GM23338 (cell line): ENCODE results near the gene MYH6. TPM values are rescaled to one million over a fixed set of nuclear protein-coding genes. Genes with fewer than 3 reads are reported as not detected.

Experiments
- ATAC-seq: fragments of 200-7000 bp; cut with Tn5 transposase; 3 replicates; pipeline ENCODE4 v1.9.1; 2020
- DNase-seq: peaks from one replicate; pipeline ENCODE4 v3.0.0-alpha.2; 2015; ENCODE audit warnings: low spot score
- H2AFZ ChIP-seq: fragments of 200-600 bp; sonication (generic); 2 replicates; pipeline ENCODE4 v1.8.0; 2016; ENCODE audit warnings: antibody characterized with exemption, mild to moderate bottlenecking, moderate library complexity
- H3F3A ChIP-seq: fragments of 200-600 bp; sonication (generic); replicated peaks from 2 replicates; pipeline ENCODE4 v1.8.0; 2017; ENCODE audit warnings: antibody characterized with exemption, mixed run types, low read depth
- H3K27ac ChIP-seq: fragments of 200-600 bp; sonication (generic); 2 replicates; pipeline ENCODE4 v1.6.1; 2016; ENCODE audit warnings: low read depth
- H3K27me3 ChIP-seq: fragments of 200-600 bp; sonication (generic); 2 replicates; pipeline ENCODE4 v1.8.0; 2016; ENCODE audit warnings: mild to moderate bottlenecking, mixed run types, moderate library complexity; ENCODE audit not compliant: insufficient read depth
- H3K36me3 ChIP-seq: fragments of 200-600 bp; sonication (generic); 2 replicates; pipeline ENCODE4 v1.8.0; 2016; ENCODE audit warnings: mild to moderate bottlenecking; ENCODE audit not compliant: insufficient read depth
- H3K4me1 ChIP-seq: fragments of 200-600 bp; sonication (generic); 2 replicates; pipeline ENCODE4 v1.8.0; 2016; ENCODE audit warnings: mild to moderate bottlenecking, moderate library complexity; ENCODE audit not compliant: insufficient read depth
- H3K4me2 ChIP-seq: fragments of 200-600 bp; sonication (generic); 2 replicates; pipeline ENCODE4 v1.7.1; 2017; ENCODE audit warnings: mixed run types
- H3K4me3 ChIP-seq: fragments of 200-600 bp; sonication (generic); 2 replicates; pipeline ENCODE4 v1.6.1; 2016; ENCODE audit warnings: mixed run types
- H3K79me2 ChIP-seq: fragments of 200-600 bp; sonication (generic); replicated peaks from 2 replicates; pipeline ENCODE4 v1.8.0; 2017; ENCODE audit warnings: mild to moderate bottlenecking; ENCODE audit not compliant: insufficient read depth
- H3K9me2 ChIP-seq: fragments of 200-600 bp; sonication (generic); 2 replicates; pipeline ENCODE4 v1.8.0; 2017; ENCODE audit not compliant: insufficient read depth
- H4K20me1 ChIP-seq: fragments of 200-600 bp; sonication (generic); replicated peaks from 2 replicates; pipeline ENCODE4 v1.8.0; 2017; ENCODE audit warnings: mild to moderate bottlenecking; ENCODE audit not compliant: insufficient read depth
- H3K27ac Mint-ChIP-seq: 2 replicates; pipeline ENCODE4 v1.8.0; 2020; ENCODE audit warnings: inconsistent platforms, mild to moderate bottlenecking, moderate library complexity, mixed read lengths
- H3K27me3 Mint-ChIP-seq: 3 replicates; pipeline ENCODE4 v1.8.0; 2022; ENCODE audit warnings: low read depth, mild to moderate bottlenecking, moderate library complexity, mixed read lengths, inconsistent platforms; ENCODE audit not compliant: insufficient read depth, poor library complexity
- H3K36me3 Mint-ChIP-seq: 3 replicates; pipeline ENCODE4 v1.8.0; 2021; ENCODE audit warnings: low read depth, mild to moderate bottlenecking, inconsistent platforms, moderate library complexity, mixed read lengths
- H3K4me1 Mint-ChIP-seq: 3 replicates; pipeline ENCODE4 v1.8.0; 2020; ENCODE audit warnings: mild to moderate bottlenecking, inconsistent platforms, mixed read lengths
- H3K4me3 Mint-ChIP-seq: 3 replicates; pipeline ENCODE4 v1.8.0; 2021; ENCODE audit warnings: moderate library complexity, mild to moderate bottlenecking, inconsistent platforms, mixed read lengths
- H3K9me3 Mint-ChIP-seq: 3 replicates; pipeline ENCODE4 v1.8.0; 2020; ENCODE audit warnings: moderate library complexity, mild to moderate bottlenecking, inconsistent platforms, mixed read lengths
- CREB1 ChIP-seq: fragments of 250-450 bp; sonication (Bioruptor Pico); IDR thresholded peaks from 2 replicates; pipeline ENCODE4 v1.5.0; 2020; ENCODE audit warnings: low read depth, mild to moderate bottlenecking, moderate library complexity
- CTCF ChIP-seq, 2 experiments: fragments of 200-600 bp in 1 of 2; sonication (generic) in 1 of 2; conservative IDR thresholded peaks; 2 replicates each; pipeline versions ENCODE4 v1.5.1 to v1.6.1; 2016 to 2017; ENCODE audit warnings: antibody characterized with exemption in 2 of 2, low read depth in 2 of 2, mild to moderate bottlenecking in 2 of 2, moderate library complexity in 1 of 2
- ETS1 ChIP-seq: IDR thresholded peaks from 2 replicates; pipeline ENCODE4 v1.6.1; 2016; ENCODE audit warnings: antibody characterized with exemption
- EZH2 ChIP-seq: fragments of 200-600 bp; sonication (generic); IDR thresholded peaks from one replicate; pipeline ENCODE4 v1.8.0; 2017; ENCODE audit warnings: antibody characterized with exemption, mild to moderate bottlenecking, low read depth; ENCODE audit not compliant: unreplicated experiment
- EZH2phosphoT487 ChIP-seq: fragments of 200-600 bp; sonication (generic); IDR thresholded peaks from one replicate; pipeline ENCODE4 v1.8.1; 2018; ENCODE audit warnings: antibody characterized with exemption; ENCODE audit not compliant: unreplicated experiment
- JUNB ChIP-seq: IDR thresholded peaks from one replicate; pipeline ENCODE4 v1.6.1; 2016; ENCODE audit warnings: antibody characterized with exemption; ENCODE audit not compliant: unreplicated experiment
- POLR2AphosphoS5 ChIP-seq: IDR thresholded peaks from 2 replicates; pipeline ENCODE4 v1.6.1; 2016; ENCODE audit warnings: antibody characterized with exemption, low read depth
- REST ChIP-seq: IDR thresholded peaks from one replicate; pipeline ENCODE4 v1.6.1; 2018; ENCODE audit warnings: antibody characterized with exemption; ENCODE audit not compliant: unreplicated experiment
- ZNF114 ChIP-seq: fragments of 250-450 bp; sonication (Bioruptor Pico); IDR thresholded peaks from 2 replicates; pipeline ENCODE4 v1.5.0; 2020; ENCODE audit warnings: mild to moderate bottlenecking, moderate library complexity
- ZNF331 ChIP-seq: fragments of 250-450 bp; sonication (Bioruptor Pico); IDR thresholded peaks from 2 replicates; pipeline ENCODE4 v1.5.0; 2020; ENCODE audit warnings: low read depth, mild to moderate bottlenecking, moderate library complexity
- polyA plus RNA-seq: library from polyadenylated mRNA; unstranded; fragments of >200 nt; fragmentation: Nextera tagmentation; extraction: Ambion mirVana; gene quantifications from 2 replicates; pipeline ENCODE4 v1.2.1, GENCODE V29; 2016
- total RNA-seq: library from RNA; depleted of rRNA; stranded (reverse); fragments of >200 nt; shearing (Covaris generic); gene quantifications from 2 replicates; pipeline ENCODE4 v1.2.3, GENCODE V29; 2014

The MYH6 gene
- total and polyA plus RNA-seq, 2 experiments from 2014 or later, result 0.03 to 0.10 TPM

- no peak for TF ChIP-seq ETS1
- no peak for TF ChIP-seq REST
- TF ChIP-seq JUNB, result no peak
- no peak for TF ChIP-seq CREB1 (CRISPR knock-in tag)
- TF ChIP-seq ZNF331 (CRISPR knock-in tag), result no peak
- no peak for TF ChIP-seq ZNF114 (CRISPR knock-in tag)
- no peak for TF ChIP-seq EZH2
- no peak for TF ChIP-seq POLR2AphosphoS5
- no peak for TF ChIP-seq EZH2phosphoT487
- no peak for TF ChIP-seq CTCF (conservative IDR thresholded peaks at IDR 0.05; ENCODE audit: low read depth in 2 of 2)
Observed at GRCh38 chr14:23349156-23349845, 58.8 kb downstream of the MYH6 start (continued).

GRCh38 chr14:23348297-23348655, 59.8 kb downstream of the MYH6 start:
- Histone ChIP-seq H3F3A (peaks cover 6% of the 10 kb centered on the region; the same call in 1 of the 2 replicates), H3K79me2 (no peaks in the 10 kb centered on the region), H4K20me1 (peaks cover 5% of the 10 kb centered on the region; the same call in 1 of the 2 replicates), H3K4me1 (peaks cover 15% of the 10 kb centered on the region), H3K4me2 (no peak overlapping the region), H3K27me3 (peaks cover 19% of the 10 kb centered on the region), H3K9me2 (no peaks in the 10 kb centered on the region), H3K27ac (no peak overlapping the region), H2AFZ (no peak overlapping the region), H3K4me3 (no peak overlapping the region), H3K36me3 (no peaks in the 10 kb centered on the region)
- TF ChIP-seq EZH2 (no peak), ZNF114 (CRISPR knock-in tag) (no peak), POLR2AphosphoS5 (no peak)
- Mint-ChIP-seq H3K36me3 (peaks cover 9% of the 10 kb centered on the region), H3K9me3 (no peaks in the 10 kb centered on the region; the same call in 1 of the 3 replicates), H3K27ac (no peak overlapping the region; the same call in 1 of the 2 replicates), H3K4me3 (no peak overlapping the region), H3K4me1 (peaks cover 20% of the 10 kb centered on the region), H3K27me3 (peaks cover 9% of the 10 kb centered on the region)
- ATAC-seq (no peak), DNase-seq (no peak)
